Cardiac muscle cell (in vitro differentiated cells and primary cell): ENCODE data around the gene KCNMB4. TPM values are rescaled to one million over a fixed set of nuclear protein-coding genes. Genes with fewer than 3 reads are reported as not detected.

Experiments used
- DNase-seq, 2 donors: peaks; one replicate each; pipeline versions ENCODE4 v3.0.0 to v3.0.0-alpha.2; 2010 to 2017; ENCODE audit warnings: low read depth in 1 of 2, low spot score in 1 of 2
- H3K27ac ChIP-seq: fragments of 200-600 bp; sonication (generic); 2 replicates; pipeline ENCODE4 v1.5.1; 2016
- H3K27me3 ChIP-seq: fragments of 200-600 bp; sonication (generic); 2 replicates; pipeline ENCODE4 v1.6.0; 2016; ENCODE audit warnings: control low read depth
- H3K36me3 ChIP-seq: fragments of 200-600 bp; sonication (generic); 2 replicates; pipeline ENCODE4 v1.5.1; 2016; ENCODE audit warnings: control low read depth
- H3K4me1 ChIP-seq: fragments of 200-600 bp; sonication (generic); 2 replicates; pipeline ENCODE4 v1.8.1; 2017; ENCODE audit warnings: low read depth, mild to moderate bottlenecking, mixed run types
- H3K4me3 ChIP-seq: fragments of 200-600 bp; sonication (generic); 2 replicates; pipeline ENCODE4 v1.5.1; 2016; ENCODE audit warnings: mild to moderate bottlenecking
- H3K9me3 ChIP-seq: fragments of 200-600 bp; sonication (generic); 2 replicates; pipeline ENCODE4 v1.5.1; 2017; ENCODE audit warnings: low read depth, mild to moderate bottlenecking, control low read depth
- polyA plus RNA-seq: library from polyadenylated mRNA; unstranded; fragments of >200 nt; fragmentation: Nextera tagmentation; extraction: Ambion mirVana; gene quantifications from 2 replicates; pipeline ENCODE4 v1.2.1, GENCODE V29; 2016
- total RNA-seq: library from RNA; depleted of rRNA; stranded (reverse); fragments of >200 nt; gene quantifications from 2 replicates; pipeline ENCODE4 v1.2.3, GENCODE V29; 2016
- TF ChIP-seq, protein P1 (sequence below): IDR thresholded peaks from 2 replicates; pipeline ENCODE4 v1.5.1; 2012; ENCODE audit warnings: low read depth, mild to moderate bottlenecking, low read length

The KCNMB4 gene, protein sequence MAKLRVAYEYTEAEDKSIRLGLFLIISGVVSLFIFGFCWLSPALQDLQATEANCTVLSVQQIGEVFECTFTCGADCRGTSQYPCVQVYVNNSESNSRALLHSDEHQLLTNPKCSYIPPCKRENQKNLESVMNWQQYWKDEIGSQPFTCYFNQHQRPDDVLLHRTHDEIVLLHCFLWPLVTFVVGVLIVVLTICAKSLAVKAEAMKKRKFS
- total RNA-seq (20.5 and 22.4 TPM in 2 replicates), polyA plus RNA-seq (22.8 and 33.1 TPM in 2 replicates)

DNA sequence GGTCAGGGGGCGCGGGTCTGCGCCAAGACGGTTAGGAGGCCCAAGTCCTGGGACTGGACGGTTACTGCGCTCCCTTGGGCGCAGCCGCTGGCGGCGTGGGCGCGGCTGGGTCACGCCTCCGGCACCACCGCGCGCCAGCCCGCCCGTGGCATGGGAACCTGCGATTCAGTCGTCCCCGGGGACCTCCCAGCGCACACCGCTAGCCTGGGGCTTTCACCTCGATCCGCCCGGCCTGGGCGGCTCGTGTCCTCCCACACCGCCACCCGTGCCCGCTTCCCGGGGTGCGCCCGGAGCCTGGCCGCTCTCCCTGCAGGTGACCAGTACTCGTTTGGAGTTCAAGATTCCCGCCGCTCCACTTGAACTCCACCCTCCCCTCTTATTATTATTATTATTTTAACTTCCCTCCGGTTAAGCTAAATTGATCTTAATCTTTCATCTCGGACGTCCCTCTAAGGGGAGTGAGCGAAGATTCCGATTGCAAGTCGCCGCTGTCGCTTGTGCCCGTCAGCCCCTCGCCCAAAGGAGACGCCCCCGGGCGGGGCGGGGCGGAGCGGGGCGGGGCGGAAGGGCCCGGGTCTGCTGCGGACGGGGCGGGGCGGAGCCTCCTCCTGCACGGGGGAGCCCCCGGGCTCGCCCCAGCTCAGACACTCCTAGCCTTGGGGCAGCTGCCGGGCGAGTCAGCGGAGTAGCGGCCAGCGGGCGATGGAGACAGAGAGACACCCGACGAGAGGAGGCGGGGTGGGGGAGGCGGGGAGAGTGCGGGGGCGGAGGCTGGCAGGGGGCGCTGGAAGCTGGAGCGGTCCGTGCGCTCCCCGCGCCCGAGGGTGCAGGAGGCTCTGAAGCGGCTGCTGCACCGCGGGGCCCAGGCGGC is at the start of gene KCNMB4:
TSS of gene KCNMB4 (plus strand) at position 643 of the 871 bp plus-strand sequence. CDS start 445 bp downstream, outside the sequence.
- DNase-seq = peak; percentile 64 to 87
- TF ChIP-seq, protein P1, sequence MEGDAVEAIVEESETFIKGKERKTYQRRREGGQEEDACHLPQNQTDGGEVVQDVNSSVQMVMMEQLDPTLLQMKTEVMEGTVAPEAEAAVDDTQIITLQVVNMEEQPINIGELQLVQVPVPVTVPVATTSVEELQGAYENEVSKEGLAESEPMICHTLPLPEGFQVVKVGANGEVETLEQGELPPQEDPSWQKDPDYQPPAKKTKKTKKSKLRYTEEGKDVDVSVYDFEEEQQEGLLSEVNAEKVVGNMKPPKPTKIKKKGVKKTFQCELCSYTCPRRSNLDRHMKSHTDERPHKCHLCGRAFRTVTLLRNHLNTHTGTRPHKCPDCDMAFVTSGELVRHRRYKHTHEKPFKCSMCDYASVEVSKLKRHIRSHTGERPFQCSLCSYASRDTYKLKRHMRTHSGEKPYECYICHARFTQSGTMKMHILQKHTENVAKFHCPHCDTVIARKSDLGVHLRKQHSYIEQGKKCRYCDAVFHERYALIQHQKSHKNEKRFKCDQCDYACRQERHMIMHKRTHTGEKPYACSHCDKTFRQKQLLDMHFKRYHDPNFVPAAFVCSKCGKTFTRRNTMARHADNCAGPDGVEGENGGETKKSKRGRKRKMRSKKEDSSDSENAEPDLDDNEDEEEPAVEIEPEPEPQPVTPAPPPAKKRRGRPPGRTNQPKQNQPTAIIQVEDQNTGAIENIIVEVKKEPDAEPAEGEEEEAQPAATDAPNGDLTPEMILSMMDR = no peak

DNA sequence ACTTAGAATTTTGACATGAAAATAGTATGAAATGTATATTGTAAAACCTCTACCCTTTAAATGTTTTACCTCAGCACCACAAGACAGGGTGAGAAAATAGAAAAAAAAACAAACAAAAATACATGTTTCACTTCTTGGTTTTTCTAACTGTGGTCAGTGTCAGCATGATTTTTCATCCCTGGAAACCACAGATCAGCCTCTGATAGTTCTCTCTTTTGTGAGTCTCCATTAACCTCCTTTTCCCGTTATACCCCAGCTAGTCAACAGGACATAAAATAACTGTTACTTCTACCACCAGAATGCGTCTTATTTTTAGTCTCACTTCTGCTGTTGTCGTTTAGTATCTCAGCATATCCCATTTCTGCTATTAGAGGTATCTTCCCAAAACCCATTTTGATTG is 48.3 kb upstream of the KCNMB4 start:
- TF ChIP-seq, protein P1 = no peak
- no peak overlapping the region for H3K4me3 ChIP-seq
- no peak overlapping the region for H3K27ac ChIP-seq
- no peaks in the 10 kb centered on the region for H3K9me3 ChIP-seq
- peaks cover 4% of the 10 kb centered on the region for H3K36me3 ChIP-seq
- no peaks in the 10 kb centered on the region for H3K4me1 ChIP-seq
- DNase-seq = no peak
- no peaks in the 10 kb centered on the region for H3K27me3 ChIP-seq

More for the DNA sequence above, at the start of gene KCNMB4:
- Histone ChIP-seq H3K36me3 (no peaks in the 10 kb centered on the region), H3K9me3 (no peaks in the 10 kb centered on the region), H3K27ac (peak within 1 kb of the TSS; percentile 22), H3K4me3 (peak within 1 kb of the TSS; percentile 58), H3K4me1 (peaks cover 19% of the 10 kb centered on the region), H3K27me3 (peaks cover 16% of the 10 kb centered on the region)

DNA sequence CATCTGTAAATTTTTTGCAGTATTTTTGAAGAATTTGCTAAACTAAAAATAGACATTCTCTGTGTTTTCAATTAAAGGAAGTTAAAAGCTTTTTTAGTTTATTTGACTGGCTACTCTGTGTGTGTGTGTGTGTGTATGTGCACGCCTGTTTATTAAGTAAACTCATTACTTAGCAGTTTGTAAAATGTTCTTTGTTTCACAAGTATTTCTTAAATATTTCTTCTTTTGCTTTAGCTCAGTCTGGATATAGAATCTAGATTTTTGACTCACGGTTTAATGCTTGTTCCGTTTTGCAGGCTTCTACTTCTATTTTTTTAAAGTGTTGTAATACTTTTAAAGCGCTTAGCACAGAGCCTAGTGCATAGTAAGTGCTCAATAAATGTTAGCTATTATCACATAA is 46.5 kb upstream of the KCNMB4 start:
- Histone ChIP-seq H3K9me3 (no peaks in the 10 kb centered on the region), H3K27ac (no peak overlapping the region), H3K36me3 (peaks cover 4% of the 10 kb centered on the region)

DNA sequence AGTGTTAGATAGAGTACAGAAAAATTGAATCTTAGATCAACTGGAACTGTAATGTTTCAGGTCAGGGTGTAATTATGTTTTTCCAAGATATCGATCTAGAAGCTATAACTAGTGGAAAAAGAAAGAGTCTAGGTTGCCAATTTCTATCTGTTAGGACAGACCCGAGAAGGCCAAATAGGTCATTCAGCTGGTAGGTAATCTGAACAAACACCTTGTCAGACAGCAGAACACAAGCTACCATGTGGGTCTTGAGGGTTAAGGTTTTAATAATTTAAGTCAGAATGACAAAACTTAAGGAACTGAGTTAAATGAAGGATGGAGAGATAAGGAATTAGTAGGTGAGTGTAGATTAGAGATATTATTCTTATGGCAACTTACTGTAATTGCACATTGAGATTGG is 44.9 kb upstream of the KCNMB4 start:
- H3K27ac ChIP-seq = no peak overlapping the region
- H3K4me1 ChIP-seq = no peaks in the 10 kb centered on the region
- DNase-seq = no peak
- H3K9me3 ChIP-seq = no peaks in the 10 kb centered on the region
- H3K27me3 ChIP-seq = no peaks in the 10 kb centered on the region
- H3K4me3 ChIP-seq = no peak overlapping the region
- H3K36me3 ChIP-seq = peaks cover 4% of the 10 kb centered on the region
- TF ChIP-seq, protein P1 = no peak

More for the DNA sequence above, 46.5 kb upstream of the KCNMB4 start:
- Histone ChIP-seq H3K4me3 (no peak overlapping the region), H3K4me1 (no peaks in the 10 kb centered on the region), H3K27me3 (no peaks in the 10 kb centered on the region)
- DNase-seq = no peak
- TF ChIP-seq, protein P1 = no peak

DNA sequence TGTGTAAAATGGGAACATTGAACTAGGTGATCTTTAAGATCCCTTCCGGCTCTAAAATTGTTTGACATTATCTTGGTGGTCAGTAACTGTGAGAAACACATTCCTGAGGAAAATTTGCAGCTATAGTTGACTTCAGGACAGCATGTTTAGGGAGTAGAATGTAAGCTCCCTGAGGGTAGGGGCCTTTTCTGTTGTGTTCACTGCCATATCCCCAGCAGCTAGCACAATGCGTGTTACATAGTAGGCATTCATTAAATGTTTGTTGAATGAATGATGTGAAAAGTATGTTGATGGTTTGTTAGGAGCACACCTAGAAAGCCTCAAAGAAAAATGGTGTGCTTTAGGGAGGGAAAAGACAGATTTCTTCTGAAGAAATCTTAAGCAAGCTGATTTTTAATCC is 38.5 kb upstream of the KCNMB4 start:
- Histone ChIP-seq H3K4me1 (no peaks in the 10 kb centered on the region), H3K27ac (no peak overlapping the region), H3K4me3 (no peak overlapping the region), H3K9me3 (no peaks in the 10 kb centered on the region), H3K36me3 (peaks cover 2% of the 10 kb centered on the region), H3K27me3 (no peaks in the 10 kb centered on the region)
- TF ChIP-seq, protein P1 = no peak
- no peak for DNase-seq
